Femur (tissue), 1 donor: ENCODE data around the gene C2.
"Not testable (repeated sequence)": the region's sequence is repeated elsewhere in the genome, so short reads cannot be mapped to it uniquely, and the experiment has no call there.

Source experiments
- DNase-seq: peaks from one replicate; pipeline ENCODE4 v3.0.0-alpha.2; 2017

C2 gene

DNA sequence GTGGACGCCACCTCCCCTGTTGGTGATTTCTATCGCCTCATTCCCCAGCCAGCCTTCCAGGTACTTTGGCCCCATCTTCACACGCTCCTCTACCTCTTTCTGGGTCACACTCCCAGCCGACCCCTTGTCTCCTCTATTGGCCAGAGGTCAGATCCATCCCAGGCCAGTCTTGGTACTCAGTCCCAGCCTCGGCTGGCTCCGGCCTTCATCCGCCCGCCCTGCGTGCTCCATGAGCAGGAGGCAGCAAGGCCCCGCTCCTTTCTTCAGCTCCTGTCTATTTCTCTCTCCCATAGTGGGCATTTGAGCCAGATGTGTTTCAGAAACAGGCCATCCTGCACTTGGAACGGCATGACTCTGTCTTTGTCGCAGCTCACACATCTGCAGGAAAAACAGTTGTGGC lies 34.1 kb downstream of the C2 start:
- DNase-seq: no peak

DNA sequence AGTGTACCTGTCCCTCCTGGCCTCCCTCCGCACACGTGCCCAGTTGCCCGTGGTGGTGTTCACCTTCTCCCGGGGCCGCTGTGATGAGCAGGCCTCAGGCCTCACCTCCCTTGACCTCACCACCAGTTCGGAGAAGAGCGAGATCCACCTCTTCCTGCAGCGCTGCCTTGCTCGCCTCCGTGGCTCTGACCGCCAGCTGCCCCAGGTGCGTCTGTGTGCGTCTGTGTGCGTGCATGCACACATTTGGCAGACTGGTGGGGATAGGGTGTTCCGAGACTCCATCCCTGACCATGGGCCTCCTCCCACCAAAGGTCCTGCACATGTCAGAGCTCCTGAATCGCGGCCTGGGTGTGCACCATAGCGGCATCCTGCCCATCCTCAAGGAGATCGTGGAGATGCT lies 36.4 kb downstream of the C2 start:
- DNase-seq: no peak

DNA sequence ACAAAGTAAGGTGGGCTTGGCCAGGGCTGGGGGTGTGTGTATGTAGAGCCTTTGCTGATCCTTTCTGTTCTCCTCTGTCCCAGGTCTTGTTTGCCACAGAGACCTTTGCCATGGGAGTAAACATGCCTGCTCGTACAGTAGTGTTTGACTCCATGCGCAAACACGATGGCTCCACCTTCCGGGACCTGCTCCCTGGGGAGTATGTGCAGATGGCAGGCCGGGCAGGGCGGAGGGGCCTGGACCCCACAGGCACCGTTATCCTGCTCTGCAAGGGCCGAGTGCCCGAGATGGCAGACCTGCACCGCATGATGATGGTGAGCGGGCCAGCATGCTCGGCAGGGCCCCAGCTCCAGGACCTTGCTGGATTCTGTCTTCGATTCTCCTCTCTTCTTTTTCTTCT lies 38.2 kb downstream of the C2 start:
- DNase-seq: no peak

DNA sequence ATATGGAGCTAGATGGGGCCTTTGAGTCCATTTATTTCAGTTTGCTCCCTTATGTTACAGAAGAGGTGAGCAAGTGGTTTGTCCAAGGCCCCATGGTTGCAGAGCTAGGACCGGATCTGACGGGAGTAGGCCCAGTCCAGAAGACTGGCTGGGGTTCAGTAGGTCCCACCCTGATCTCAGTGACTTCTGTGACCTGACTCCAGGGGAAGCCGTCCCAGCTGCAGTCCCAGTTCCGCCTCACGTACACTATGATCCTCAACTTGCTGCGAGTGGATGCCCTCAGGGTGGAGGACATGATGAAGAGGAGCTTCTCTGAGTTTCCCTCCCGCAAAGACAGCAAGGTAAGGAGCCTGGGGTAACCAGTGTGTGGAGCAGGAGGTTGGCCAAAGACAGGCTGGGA lies 39.0 kb downstream of the C2 start:
- DNase-seq: no peak

DNA sequence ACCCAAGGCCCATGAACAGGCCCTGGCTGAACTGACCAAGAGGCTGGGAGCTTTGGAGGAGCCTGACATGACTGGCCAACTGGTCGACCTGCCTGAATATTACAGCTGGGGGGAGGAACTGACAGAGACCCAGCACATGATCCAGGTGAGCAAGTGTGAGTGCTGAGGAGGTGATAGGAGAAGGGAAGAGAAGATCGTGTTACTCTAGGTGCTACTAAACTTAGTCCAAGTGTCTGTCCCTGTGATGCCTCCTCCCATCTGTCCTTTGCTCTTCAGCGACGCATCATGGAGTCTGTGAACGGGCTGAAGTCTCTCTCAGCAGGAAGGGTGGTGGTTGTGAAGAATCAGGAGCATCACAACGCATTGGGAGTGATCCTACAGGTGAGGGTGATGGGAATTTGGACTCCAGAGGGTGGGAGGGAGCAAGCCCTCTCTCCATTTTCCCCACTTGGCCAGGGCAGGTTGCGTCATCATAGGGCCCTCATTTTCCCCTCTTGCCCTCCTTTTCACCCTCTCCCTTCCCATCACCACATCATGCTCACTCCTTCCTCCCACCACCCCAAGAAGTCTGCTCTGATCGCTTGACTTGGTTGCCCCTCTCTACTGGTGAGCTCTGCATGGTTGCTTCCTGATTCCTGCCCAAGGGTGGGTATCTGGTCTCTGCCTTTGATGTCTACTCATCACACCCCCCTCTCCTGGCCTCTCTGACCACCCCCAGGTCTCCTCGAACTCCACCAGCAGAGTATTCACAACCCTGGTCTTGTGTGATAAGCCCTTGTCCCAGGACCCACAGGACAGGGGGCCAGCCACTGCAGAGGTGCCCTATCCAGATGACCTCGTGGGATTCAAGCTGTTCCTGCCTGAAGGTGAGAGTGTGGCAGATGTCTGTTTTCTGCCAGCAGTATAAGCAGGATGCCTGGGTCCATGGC lies 39.7 kb downstream of the C2 start:
- DNase-seq: no peak

DNA sequence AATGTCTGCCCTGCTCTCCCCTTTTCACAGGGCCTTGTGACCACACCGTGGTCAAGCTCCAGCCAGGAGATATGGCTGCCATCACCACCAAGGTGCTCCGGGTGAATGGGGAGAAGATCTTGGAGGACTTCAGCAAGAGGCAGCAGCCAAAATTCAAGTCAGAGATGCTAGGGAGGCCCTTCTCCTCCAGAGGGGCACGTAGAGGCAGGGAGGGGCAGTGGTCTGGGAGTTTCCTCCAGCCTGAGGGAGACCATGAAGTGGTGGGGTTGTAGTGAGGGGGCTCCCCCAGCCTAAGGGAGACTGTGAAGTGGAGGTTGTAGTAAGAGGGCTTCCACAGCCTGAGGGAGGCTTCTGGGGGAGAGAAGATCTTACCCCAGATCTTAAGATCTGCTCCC lies 40.4 kb downstream of the C2 start:
- DNase-seq: peak; percentile 10

DNA sequence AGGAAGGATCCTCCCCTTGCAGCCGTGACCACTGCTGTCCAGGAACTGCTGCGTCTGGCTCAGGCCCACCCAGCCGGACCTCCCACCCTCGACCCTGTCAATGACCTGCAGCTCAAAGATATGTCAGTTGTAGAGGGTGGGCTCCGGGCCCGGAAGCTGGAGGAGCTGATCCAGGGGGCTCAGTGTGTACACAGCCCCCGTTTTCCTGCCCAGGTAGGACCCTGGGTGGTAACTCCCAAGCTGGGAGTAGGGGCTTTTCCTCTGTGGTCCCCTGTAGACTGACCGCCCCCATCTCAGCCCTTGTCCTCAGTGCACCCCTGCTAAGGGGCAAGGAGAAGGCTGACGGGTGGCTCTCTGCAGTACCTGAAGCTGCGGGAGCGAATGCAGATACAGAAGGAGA lies 40.8 kb downstream of the C2 start:
- no peak for DNase-seq

DNA sequence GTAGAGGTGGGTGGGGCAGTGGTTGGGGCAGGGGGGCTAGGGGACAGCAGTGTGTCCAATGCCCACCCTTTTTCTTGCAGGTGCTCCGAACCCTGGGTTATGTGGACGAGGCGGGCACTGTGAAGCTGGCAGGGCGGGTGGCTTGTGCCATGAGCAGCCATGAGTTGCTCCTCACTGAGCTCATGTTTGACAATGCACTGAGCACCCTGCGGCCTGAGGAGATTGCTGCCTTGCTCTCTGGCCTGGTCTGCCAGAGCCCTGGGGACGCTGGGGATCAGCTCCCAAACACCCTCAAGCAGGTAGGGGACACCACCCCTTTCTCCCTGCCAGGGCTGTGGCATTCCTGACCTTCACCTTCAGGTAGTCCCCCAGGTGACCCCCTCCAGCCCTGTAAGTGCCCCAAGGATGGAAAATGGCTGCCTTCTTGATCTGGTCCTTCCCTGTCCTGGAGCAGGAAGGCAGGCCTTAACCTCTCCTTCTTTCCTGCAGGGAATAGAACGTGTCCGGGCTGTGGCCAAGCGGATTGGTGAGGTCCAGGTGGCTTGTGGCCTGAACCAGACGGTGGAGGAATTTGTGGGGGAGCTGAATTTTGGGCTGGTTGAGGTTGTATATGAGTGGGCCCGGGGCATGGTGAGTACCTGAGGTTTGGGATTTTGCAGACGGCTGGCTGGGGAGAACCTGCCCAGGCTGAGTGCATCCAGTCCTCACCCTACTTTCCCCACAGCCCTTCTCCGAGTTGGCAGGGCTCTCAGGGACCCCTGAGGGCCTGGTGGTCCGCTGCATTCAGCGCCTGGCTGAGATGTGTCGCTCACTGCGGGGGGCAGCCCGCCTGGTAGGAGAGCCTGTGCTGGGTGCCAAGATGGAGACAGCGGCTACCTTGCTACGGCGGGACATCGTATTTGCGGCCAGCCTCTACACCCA lies 41.5 kb downstream of the C2 start:
- no peak for DNase-seq

DNA sequence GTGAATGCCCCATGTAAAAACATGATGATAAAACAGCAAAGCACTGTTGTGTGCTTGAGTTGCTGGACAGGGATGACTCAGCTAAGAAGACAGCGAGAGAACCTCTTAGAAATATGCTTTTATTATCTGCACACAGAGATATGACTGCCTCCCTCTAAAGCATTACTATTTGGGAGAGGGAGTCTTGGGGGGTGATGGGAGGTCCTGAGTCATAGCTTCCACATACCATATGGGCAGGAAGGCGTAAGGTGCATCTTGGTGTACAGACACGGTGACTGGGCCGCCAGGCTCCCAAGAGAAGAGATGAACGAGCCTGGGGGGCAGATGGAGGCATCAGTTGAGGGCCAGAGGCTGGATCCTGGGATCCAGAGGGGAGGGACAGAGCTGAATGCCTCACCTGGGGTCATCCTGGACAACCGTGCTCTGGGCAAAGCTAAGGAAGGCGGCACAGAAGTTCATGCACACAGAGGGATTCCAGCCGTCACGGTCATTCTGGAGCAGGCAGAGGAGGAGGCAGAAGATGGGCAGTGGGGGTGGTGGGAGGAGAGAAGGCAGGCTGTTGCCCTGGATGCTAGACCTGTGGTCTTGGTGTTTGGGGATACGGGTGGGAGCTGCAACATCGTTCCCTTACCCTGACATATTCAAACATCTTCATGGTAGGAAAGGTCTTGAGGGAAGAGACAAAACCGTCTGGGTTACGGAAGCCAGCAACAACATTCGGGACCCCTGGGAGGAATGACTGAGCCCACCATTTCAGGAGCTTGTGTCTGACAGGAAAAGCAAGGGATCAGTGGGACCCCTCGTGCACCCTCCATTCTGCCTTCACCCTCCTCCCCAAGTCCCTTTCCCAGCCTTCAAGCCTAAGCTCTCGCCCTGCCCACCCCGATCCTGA lies 42.4 kb downstream of the C2 start:
- DNase-seq: no peak

DNA sequence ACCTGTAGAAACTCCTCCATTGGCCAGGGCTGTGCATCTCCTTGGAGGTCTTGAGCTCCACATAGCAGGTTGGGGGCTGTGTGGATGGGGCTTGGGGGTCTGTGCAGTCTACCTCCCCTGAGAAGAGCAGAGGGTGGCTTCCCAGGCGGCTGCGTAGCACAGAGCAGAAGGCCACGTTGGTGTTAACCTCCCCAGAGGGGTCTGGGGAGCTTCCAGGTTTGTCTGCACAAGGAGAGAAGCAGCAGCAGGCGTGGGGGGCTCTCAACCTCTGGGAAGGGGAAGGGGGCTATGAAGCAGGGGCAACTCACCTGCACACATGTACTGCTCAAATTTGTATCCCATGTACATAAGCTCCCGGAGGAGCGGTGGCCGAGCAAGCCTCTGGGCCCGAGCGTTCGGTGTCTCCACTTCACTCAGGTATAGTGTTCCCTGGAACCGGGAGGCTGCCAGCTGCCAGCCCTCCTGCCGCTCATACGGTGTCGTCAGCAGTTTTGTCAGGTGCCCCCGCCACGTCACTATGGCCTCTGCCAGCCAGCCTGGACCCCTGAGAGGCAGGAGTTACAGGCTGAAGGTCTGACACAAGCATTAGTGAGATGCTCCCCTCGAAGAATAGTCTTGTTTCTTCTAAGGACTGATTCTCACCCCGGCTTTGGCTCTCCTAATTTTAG lies 43.2 kb downstream of the C2 start:
- DNase-seq: no peak

DNA sequence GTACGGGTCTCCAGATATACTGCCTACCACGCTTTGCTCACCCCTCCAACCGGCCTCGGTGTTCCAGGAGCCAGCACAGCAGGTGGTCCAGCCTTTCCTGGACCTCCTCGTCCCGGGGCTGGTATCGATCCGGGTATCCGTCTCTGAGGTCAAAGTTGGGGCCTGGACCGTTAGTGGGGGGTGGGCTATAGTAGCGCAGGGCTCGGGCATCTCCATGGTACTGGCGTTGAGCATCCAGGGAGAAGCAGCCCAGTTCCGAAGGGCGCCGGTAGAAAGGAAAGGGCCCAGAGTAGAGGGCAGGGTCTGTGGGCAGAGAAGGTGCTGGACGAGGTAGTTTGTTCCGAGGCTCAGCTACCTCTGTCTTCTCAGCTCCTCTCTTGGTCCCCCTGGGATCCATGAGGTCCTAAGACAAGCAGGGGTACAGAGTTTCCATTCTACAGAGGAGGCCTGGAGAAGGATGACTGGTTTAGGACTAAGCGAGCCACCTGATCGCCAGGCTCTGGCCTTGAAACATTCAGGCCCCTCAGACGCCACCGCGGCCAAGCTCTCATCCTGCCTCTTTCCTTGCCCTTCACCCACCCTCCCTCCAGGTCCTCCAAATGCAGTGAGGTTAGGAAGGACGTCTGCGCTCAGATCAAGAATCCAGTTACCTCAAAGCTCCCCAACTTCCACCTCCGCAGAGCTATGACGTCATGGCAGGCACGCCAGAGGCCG lies 43.9 kb downstream of the C2 start:
- no peak for DNase-seq

DNA sequence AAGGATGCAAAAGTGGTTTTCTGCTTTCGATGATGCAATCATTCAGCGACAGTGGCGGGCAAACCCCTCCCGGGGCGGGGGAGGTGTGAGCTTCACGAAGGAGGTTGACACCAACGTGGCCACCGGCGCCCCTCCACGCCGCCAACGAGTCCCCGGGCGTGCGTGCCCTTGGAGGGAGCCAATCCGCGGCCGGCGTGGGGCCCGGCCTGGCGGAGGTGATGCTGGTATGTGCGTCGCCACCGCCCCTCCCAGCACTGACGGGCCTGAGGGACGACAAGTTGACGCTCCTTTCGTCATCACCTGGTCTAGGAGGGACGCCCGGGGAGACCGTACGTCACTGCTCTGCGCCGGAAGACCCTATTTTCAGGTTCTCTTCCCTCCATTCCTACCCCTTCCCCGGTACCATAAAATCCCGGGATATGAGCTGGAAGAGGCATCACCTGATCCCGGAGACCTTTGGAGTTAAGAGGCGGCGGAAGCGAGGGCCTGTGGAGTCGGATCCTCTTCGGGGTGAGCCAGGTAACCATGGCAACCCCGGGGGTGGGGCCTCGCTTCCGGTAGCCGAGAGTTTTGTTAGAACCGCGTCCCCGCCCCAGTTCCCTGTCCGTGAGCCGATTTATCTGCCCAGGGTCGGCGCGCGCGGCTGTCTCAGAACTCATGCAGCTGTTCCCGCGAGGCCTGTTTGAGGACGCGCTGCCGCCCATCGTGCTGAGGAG lies 44.6 kb downstream of the C2 start, which contains the start of gene DXO:
DXO (minus strand) TSS at position 146 of the 716 bp plus-strand sequence. CDS start 463 bp downstream, outside the sequence.
- DNase-seq: peak; percentile 97

DNA sequence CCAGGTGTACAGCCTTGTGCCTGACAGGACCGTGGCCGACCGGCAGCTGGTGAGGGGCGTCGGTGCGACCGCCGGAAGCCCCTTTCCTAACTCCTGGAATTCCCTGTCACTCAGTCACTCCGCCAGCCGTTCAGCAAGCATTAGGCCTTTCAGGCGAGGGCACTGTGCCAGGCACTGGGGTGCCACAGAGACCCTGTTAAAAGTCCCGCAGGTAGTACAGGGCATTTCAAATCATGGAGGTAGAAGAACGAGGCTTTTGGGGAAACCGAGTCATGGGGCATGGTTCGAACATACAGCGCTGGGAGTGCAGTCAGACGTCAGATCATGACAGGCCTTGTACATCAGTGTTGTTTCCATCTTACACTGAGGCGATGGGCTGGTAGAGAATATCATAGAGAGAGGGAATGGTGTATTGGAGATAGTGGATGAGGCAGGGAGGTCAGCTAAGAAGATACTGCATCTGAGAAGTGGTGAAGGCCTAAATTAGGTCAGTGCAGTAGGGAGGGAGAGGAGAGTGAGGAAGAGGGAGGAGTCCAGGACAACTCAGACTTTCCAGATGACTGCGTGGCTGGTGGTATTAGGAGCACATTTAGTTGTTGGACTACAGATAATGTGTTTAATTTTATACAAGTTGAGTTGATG lies 45.3 kb downstream of the C2 start:
- no peak for DNase-seq

DNA sequence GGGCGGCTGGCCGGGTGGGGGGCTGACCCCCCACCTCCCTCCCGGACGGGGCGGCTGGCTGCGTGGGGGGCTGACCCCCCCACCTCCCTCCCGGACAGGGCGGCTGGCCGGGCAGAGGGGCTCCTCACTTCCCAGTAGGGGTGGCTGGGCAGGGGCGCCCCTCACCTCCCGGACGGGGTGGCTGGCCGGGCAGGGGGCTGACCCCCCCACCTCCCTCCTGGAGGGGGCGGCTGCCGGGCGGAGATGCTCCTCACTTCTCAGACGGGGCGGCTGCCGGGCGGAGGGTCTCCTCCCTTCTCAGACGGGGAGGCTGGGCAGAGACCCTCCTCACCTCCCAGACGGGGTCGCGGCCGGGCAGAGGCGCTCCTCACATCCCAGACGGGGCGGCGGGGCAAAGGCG lies 48.5 kb downstream of the C2 start:
- DNase-seq: peak; percentile 12

DNA sequence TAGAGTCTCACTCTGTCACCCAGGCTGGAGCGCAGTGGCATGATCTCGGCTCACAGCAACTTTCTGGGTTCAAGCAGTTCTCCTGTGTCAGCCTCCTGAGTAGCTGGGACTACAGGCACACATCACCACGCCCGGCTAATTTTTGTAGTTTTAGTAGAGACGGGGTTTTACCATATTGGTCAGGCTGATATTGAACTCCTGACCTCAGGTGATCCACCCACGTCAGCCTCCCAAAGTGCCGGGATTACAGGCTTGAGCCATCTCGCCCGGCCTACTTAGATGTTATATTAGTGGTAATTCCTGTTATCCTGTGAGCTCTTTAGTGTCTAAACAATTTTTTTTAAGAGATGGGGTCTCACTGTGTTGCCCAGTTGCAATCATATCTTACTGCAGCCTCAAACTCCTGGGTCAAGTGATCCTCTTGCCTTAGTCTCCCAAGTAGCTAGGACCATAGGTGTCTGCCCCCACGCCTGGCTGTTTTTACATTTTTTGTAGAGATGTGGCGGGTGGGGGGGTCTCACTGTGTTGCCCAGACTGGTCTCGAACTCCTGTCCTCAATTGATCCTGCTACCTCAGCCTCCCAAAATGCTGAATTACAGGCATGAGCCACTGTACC lies 50.4 kb downstream of the C2 start:
- no peak for DNase-seq

DNA sequence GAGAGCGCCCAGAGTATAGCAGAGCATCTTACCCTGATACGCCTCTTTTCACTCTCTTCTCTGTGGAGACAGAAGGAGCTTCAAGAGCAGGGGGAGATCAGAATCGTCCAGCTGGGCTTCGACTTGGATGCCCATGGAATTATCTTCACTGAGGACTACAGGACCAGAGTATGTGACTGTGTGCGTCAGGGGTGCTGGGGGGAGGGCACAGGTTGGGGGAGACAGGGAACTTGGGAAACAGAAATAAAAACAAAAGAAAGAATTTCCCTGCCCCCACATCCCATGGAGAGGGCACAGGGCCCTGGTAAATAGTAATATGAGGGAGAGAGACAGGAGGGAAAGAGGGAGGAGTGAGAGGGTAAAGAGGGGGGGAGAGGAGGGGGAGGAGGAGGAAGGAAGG lies 51.3 kb downstream of the C2 start:
- DNase-seq: no peak

DNA sequence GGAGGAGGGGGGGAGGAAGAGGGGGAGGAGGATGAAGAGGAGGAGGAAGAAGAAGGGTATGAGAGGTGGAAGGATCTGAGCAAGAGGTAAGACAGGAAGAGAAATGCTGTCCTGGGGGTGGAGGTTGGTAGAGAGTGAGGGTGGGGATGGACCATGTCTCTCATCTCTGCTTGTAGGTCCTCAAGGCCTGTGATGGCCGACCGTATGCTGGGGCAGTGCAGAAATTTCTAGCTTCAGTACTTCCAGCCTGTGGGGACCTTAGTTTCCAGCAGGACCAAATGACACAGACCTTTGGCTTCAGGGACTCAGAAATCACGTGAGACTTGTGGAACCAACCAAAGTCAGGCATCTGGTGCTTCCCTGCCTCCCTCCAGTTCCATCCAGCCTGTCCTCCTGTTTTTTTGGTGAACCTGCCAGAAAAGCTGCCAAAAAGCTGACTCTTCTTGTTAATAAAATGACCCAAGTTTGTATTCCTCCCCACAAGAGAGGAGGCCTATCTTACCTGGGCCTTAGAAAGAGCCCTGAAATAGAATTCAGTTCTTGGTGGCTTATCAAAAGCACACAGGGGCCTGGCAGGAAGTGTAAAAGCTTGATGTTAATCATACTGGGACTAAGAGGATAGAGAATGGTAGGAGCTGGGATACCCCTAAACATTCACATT lies 51.9 kb downstream of the C2 start:
- DNase-seq: no peak

DNA sequence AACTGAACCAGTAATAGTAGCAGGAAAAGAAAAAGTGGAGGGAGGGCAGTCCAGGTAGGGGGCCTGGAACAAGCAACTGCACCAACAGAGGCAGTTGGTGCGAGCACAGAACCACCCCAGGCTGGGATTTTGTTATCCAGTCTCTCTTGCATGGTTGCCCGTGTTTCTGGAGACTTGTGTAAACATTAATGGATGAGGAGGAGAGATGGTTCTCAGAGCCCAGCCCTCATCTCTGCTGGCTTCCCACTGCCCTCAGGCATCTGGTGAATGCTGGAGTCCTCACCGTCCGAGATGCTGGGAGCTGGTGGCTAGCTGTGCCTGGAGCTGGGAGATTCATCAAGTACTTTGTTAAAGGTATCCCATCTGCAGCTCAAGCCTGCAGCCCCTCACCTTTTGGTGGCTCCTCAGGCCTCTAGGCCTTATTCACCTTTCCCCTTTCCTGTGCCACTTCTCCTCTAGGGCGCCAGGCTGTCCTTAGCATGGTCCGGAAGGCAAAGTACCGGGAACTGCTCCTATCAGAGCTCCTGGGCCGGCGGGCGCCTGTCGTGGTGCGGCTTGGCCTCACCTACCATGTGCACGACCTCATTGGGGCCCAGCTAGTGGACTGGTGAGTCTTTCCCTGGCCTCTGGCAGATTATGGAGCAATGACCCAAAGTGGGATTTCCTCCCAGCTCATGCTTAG lies 52.8 kb downstream of the C2 start:
- DNase-seq: not testable (repeated sequence)

DNA sequence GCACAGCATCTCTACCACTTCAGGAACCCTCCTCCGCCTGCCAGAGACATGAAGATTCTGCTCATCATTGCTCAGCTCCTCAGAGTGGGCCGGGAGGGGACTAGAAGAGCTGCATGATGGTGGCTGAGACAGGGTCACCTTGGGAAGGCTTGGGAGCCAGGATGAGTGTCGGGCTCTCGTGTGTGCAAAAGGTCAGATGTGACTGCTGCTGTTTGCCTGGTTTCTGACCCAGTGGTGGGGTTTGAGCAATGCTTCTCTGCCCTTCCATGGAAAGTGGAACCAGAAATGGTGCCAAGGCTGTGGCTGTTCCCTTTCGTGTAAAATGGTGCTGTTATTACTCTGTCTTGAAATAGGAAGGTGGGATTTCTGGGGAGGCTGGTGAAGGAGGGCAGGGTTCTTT lies 53.5 kb downstream of the C2 start:
- not testable (repeated sequence) for DNase-seq
